Retinal pigment epithelial cell (primary cell): ENCODE results near the gene CORO1A.
A peak's percentile ranks its signal among the peaks of the same experiment; 100 is the strongest.
"Not testable (repeated sequence)": the region's sequence is repeated elsewhere in the genome, so short reads cannot be mapped to it uniquely, and the experiment has no call there.

Source experiments
- DNase-seq: peaks from one replicate; pipeline ENCODE4 v3.0.0-alpha.2; 2010; ENCODE audit warnings: low read depth
- H3K4me3 ChIP-seq: 2 replicates; pipeline ENCODE4 v1.5.1; 2011; ENCODE audit warnings: mild to moderate bottlenecking, low read length, control low read depth, moderate library complexity
- TF ChIP-seq, protein P1 (sequence below): conservative IDR thresholded peaks from 2 replicates; pipeline ENCODE4 v1.5.1; 2011; ENCODE audit warnings: low read depth, low read length, control low read depth, inconsistent platforms

CORO1A gene

GRCh38 chr16:30186444-30186781 is 3.0 kb downstream of the CORO1A start:
- no peak overlapping the region for H3K4me3 ChIP-seq
- DNase-seq = no peak
- TF ChIP-seq, protein P1, sequence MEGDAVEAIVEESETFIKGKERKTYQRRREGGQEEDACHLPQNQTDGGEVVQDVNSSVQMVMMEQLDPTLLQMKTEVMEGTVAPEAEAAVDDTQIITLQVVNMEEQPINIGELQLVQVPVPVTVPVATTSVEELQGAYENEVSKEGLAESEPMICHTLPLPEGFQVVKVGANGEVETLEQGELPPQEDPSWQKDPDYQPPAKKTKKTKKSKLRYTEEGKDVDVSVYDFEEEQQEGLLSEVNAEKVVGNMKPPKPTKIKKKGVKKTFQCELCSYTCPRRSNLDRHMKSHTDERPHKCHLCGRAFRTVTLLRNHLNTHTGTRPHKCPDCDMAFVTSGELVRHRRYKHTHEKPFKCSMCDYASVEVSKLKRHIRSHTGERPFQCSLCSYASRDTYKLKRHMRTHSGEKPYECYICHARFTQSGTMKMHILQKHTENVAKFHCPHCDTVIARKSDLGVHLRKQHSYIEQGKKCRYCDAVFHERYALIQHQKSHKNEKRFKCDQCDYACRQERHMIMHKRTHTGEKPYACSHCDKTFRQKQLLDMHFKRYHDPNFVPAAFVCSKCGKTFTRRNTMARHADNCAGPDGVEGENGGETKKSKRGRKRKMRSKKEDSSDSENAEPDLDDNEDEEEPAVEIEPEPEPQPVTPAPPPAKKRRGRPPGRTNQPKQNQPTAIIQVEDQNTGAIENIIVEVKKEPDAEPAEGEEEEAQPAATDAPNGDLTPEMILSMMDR = no peak

GRCh38 chr16:30186782-30187555 is 3.6 kb downstream of the CORO1A start:
- TF ChIP-seq, protein P1 = peak; percentile 68
- DNase-seq = no peak
- H3K4me3 ChIP-seq = no peak overlapping the region

DNA sequence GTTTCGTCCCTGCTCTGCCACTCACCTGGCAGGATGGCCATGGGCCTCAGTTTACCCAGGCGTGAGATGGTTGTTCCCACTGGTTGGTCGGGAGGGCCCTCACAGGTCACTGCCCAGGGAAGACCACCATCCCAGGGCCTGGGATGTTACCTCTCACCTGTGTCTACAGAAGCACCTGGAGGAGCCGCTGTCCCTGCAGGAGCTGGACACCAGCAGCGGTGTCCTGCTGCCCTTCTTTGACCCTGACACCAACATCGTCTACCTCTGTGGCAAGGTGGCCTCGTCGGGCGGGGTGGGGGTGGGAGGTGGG is 4.1 kb downstream of the CORO1A start:
- H3K4me3 ChIP-seq = no peak overlapping the region
- TF ChIP-seq, protein P1 = no peak
- no peak for DNase-seq

DNA sequence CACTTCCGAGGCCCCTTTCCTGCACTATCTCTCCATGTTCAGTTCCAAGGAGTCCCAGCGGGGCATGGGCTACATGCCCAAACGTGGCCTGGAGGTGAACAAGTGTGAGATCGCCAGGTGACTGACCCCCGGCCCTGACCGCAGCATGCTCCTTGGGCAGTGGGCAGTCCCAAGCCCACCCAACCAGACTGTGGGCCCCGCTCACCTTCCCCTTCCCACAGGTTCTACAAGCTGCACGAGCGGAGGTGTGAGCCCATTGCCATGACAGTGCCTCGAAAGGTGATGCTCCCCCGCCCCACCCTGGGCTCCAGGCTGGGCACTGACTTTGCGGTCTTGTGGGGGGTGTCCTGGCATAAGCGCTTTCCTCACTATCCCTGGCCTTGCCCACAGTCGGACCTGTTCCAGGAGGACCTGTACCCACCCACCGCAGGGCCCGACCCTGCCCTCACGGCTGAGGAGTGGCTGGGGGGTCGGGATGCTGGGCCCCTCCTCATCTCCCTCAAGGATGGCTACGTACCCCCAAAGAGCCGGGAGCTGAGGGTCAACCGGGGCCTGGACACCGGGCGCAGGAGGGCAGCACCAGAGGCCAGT is 4.7 kb downstream of the CORO1A start:
- TF ChIP-seq, protein P1 = no peak
- H3K4me3 ChIP-seq = no peak overlapping the region
- DNase-seq = no peak

DNA sequence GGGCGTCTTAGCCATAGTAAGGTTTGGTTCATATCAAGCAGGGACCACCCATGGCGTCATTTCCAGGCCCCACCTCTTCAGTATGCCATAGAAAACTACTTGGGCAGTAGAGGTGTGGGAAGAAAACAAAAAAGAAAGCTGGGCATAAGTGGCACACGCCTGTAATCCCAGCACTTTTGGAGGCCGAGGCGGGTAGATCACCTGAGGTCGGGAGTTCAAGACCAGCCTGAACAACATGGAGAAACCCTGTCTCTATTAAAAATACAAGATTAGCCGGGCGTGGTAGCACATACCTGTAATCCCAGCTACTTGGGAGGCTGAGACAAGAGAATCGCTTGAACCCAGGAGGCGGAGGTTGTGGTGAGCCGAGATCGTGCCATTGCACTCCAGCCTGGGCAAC is 7.8 kb downstream of the CORO1A start:
- H3K4me3 ChIP-seq, DNase-seq: not testable (repeated sequence)

GRCh38 chr16:30193098-30193497 is 9.7 kb downstream of the CORO1A start:
- not testable (repeated sequence) for H3K4me3 ChIP-seq, DNase-seq

DNA sequence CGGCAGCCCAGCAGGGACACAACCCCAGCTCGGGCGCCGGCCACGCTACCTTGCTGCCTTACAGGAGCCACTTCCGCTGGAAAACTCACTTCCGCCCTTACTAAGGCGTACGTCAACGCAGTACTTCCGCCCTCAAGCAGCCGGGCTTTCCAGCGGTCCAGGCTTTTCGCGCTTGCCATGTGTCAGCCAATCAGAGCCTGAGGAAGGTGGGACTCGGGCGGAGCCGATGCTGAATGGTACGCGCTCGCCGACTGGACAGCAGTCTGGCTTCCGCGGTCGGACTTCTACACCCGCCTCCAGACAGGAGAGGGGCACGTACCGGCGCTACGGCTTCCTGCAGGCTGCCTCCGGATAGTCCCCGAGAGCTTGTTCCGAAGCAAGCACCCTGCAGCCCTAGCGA is 10.2 kb downstream of the CORO1A start, which contains the start of the genes BOLA2B and SLX1A:
TSS of gene BOLA2B (minus strand) at position 52 of the 400 bp plus-strand sequence. CDS start 71 bp downstream, outside the sequence.
TSS of gene SLX1A (plus strand) at position 261 of the 400 bp plus-strand sequence. CDS start 210 bp downstream, outside the sequence.
- peak within 1 kb of the TSS; percentile 42 for H3K4me3 ChIP-seq
- not testable (repeated sequence) for DNase-seq

- H3K4me3 ChIP-seq = peak overlapping the region; percentile 42
- not testable (repeated sequence) for DNase-seq
Observed at GRCh38 chr16:30194172-30194925, 10.9 kb downstream of the CORO1A start.

GRCh38 chr16:30197001-30197400 is 13.6 kb downstream of the CORO1A start:
- DNase-seq, H3K4me3 ChIP-seq: not testable (repeated sequence)

GRCh38 chr16:30199049-30199448 is 15.6 kb downstream of the CORO1A start, which contains the start of gene SULT1A3:
TSS of gene SULT1A3 (plus strand) at chr16:30199255. CDS start at chr16:30200729, 1,474 bp downstream.
- DNase-seq, H3K4me3 ChIP-seq: not testable (repeated sequence)

- H3K4me3 ChIP-seq, DNase-seq: not testable (repeated sequence)
Observed at GRCh38 chr16:30199608-30200343, 16.4 kb downstream of the CORO1A start.

DNA sequence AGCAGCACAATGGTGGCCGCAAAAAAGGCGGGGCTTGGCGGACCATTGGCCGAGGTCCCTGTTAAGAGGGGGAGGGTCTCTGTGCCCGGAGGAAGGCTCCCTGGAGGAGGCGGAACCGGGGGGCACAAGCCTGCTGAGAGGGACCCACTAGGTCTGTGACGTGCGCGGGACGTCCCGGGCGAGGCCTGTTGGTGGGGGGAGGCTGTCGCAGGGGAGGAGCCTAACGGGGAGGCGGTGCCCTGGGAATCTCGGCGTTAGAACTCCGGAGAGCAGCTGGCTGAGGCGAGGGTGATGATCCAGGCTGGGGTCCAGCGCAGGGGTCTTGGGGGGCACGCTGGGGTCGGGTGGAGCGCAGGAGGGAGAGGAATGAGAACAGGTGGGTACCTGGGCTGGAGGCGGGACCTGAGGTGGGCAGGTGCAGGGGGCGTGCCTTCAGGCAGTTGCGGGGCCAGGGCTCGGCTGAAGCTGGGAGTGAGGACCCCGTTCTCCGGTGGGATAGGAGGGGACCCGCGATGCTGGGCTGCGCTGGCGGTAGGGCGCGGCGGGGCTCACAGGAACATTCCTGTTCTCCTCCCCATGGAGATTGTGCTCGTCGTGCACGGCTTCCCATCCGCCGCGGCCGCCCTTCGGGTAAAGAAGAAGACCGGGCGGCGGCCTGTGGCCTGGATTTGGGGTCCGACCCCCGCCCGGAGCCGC is 22.3 kb downstream of the CORO1A start:
- peak overlapping the region; percentile 46 for H3K4me3 ChIP-seq
- DNase-seq = not testable (repeated sequence)

- not testable (repeated sequence) for DNase-seq, H3K4me3 ChIP-seq
Observed at GRCh38 chr16:30206252-30206651, 22.9 kb downstream of the CORO1A start.
